ENCODE data around the gene HORMAD1. TPM values are rescaled to one million over a fixed set of nuclear protein-coding genes. Genes with fewer than 3 reads are reported as not detected.

The HORMAD1 gene
- total RNA-seq, 1 experiment from 2014 or later: not detected

DNA sequence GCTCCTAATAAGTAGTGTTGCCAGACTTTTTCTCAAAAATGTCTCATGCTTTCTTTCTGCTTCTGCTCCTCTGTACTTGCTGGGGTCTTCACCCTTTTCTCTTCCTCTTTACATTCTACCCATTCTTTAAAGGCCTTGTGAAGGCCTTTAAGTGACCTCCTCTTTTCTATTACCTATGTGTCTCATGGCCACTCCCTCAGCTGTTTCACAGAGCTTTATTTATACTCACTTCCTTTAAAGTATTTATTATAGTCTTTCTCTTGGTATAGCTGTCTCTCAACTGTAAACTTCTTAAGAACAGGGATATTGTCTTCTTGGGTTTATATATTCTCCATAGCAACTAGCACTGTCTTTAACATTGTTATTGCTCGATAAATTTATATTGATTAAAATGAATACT, 24.5 kb downstream of the HORMAD1 start:
- Mint-ChIP-seq H3K4me3 (ENCODE audit: unreplicated experiment) (peak overlapping the region; percentile 88), H3K36me3 (ENCODE audit: insufficient read depth, unreplicated experiment) (peaks cover 43% of the 10 kb centered on the region), H3K27me3 (ENCODE audit: insufficient read depth, unreplicated experiment) (no peaks in the 10 kb centered on the region), H3K27ac (ENCODE audit: low read depth, unreplicated experiment) (peak overlapping the region; percentile 95), H3K4me1 (ENCODE audit: insufficient read depth, unreplicated experiment) (peaks cover 25% of the 10 kb centered on the region), H3K9me3 (ENCODE audit: unreplicated experiment) (no peaks in the 10 kb centered on the region)
- TF ChIP-seq, protein P1, sequence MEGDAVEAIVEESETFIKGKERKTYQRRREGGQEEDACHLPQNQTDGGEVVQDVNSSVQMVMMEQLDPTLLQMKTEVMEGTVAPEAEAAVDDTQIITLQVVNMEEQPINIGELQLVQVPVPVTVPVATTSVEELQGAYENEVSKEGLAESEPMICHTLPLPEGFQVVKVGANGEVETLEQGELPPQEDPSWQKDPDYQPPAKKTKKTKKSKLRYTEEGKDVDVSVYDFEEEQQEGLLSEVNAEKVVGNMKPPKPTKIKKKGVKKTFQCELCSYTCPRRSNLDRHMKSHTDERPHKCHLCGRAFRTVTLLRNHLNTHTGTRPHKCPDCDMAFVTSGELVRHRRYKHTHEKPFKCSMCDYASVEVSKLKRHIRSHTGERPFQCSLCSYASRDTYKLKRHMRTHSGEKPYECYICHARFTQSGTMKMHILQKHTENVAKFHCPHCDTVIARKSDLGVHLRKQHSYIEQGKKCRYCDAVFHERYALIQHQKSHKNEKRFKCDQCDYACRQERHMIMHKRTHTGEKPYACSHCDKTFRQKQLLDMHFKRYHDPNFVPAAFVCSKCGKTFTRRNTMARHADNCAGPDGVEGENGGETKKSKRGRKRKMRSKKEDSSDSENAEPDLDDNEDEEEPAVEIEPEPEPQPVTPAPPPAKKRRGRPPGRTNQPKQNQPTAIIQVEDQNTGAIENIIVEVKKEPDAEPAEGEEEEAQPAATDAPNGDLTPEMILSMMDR (IDR thresholded peaks at IDR 0.05; ENCODE audit: unreplicated experiment): no peak
- DNase-seq (ENCODE audit: unreplicated experiment): peak; percentile 7
- intact Hi-C loops (cut with micrococcal nuclease): loop anchor here (2.0 to 5.0 kb wide), 5 partner anchors 67 to 461 kb away; partner anchors contain the start of genes ENSA, MCL1 and TNFAIP8L2
- BruUV-seq (replicated peaks): TSS peak; percentile 61
- ChIA-PET CTCF (interaction anchor here (0.6 to 2.7 kb wide), 5 partner anchors 10 to 135 kb away, joined by 4 to 12 read pairs (median 6); no protein-coding TSS in a partner anchor), POLR2A (interaction anchor here (0.6 to 3.8 kb wide), 31 partner anchors 9 to 332 kb away, joined by 3 to 56 read pairs (median 7); partner anchors contain the start of genes ENSA, FALEC, MCL1 and RPRD2)

DNA sequence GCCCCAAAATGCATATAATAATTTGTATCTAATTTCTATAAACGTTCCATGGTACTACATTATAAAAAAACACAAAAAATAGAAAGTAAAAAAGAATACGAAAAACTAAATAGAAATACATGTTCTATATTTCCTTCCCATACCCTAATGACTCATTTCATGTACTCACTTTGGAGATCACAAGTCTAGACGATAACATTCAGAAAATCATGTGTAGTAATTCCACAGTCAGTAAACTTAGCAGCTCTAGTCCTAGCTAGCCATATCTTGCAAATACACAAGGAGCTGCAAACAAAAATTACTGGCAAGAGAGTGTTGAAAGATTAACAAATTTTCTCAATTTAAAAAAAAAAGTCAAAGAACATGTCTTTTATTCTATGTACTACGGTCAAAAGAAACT, 25.1 kb downstream of the HORMAD1 start:
- Mint-ChIP-seq H3K27me3 (ENCODE audit: insufficient read depth, unreplicated experiment) (no peaks in the 10 kb centered on the region), H3K36me3 (ENCODE audit: insufficient read depth, unreplicated experiment) (peaks cover 48% of the 10 kb centered on the region), H3K4me1 (ENCODE audit: insufficient read depth, unreplicated experiment) (peaks cover 28% of the 10 kb centered on the region), H3K9me3 (ENCODE audit: unreplicated experiment) (no peaks in the 10 kb centered on the region), H3K4me3 (ENCODE audit: unreplicated experiment) (peak overlapping the region; percentile 88), H3K27ac (ENCODE audit: low read depth, unreplicated experiment) (no peak overlapping the region)
- CTCF ChIA-PET: interaction anchor here (0.6 to 2.7 kb wide), 3 partner anchors 10 to 135 kb away, joined by 4 to 11 read pairs (median 4); no protein-coding TSS in a partner anchor
- POLR2A ChIA-PET: interaction anchor here (1.0 to 3.8 kb wide), 14 partner anchors 8 to 230 kb away, joined by 3 to 56 read pairs (median 8); partner anchors contain the start of genes ENSA, FALEC, MCL1 and SETDB1
- TF ChIP-seq, protein P1 (IDR thresholded peaks at IDR 0.05; ENCODE audit: unreplicated experiment): no peak
- BruUV-seq (replicated peaks): no TSS peak
- DNase-seq (ENCODE audit: unreplicated experiment): peak; percentile 12
- intact Hi-C loops (cut with micrococcal nuclease): loop anchor here (5.0 kb wide), 2 partner anchors 118 to 462 kb away; partner anchors contain the start of genes MCL1 and TNFAIP8L2

DNA sequence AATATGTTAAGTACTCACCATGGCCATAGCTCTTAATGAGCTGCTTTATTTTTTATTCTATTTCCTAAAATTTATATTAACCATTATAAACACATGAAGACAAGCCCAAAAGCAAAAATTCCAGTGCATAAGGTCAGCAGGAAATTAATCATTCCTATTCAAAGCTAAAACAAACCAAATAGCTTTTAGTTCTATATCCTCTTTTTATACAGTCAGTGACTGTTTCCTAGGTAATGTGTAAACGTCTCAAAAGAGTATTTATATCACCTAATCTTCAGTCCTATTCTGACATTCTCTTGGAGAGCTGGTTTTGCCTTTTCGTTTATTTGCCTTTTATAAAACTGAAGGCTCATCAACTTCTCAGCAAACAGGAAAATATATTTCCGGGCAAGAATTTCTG, 28.0 kb downstream of the HORMAD1 start:
- ChIA-PET POLR2A (interaction anchor here (0.6 to 2.0 kb wide), 8 partner anchors 18 to 328 kb away, joined by 3 to 13 read pairs (median 4); partner anchors contain the start of gene ENSA), CTCF (interaction anchor here (0.6 to 1.0 kb wide), 5 partner anchors 10 to 132 kb away, joined by 3 to 6 read pairs (median 4); no protein-coding TSS in a partner anchor)
- TF ChIP-seq, protein P1 (IDR thresholded peaks at IDR 0.05; ENCODE audit: unreplicated experiment): no peak
- BruUV-seq (replicated peaks): no TSS peak
- Mint-ChIP-seq H3K27ac (ENCODE audit: low read depth, unreplicated experiment) (no peak overlapping the region), H3K27me3 (ENCODE audit: insufficient read depth, unreplicated experiment) (no peaks in the 10 kb centered on the region), H3K9me3 (ENCODE audit: unreplicated experiment) (no peaks in the 10 kb centered on the region), H3K36me3 (ENCODE audit: insufficient read depth, unreplicated experiment) (peaks cover 72% of the 10 kb centered on the region), H3K4me3 (ENCODE audit: unreplicated experiment) (no peak overlapping the region), H3K4me1 (ENCODE audit: insufficient read depth, unreplicated experiment) (peaks cover 28% of the 10 kb centered on the region)
- intact Hi-C loops (cut with micrococcal nuclease): no loop called here
- DNase-seq (ENCODE audit: unreplicated experiment): no peak

DNA sequence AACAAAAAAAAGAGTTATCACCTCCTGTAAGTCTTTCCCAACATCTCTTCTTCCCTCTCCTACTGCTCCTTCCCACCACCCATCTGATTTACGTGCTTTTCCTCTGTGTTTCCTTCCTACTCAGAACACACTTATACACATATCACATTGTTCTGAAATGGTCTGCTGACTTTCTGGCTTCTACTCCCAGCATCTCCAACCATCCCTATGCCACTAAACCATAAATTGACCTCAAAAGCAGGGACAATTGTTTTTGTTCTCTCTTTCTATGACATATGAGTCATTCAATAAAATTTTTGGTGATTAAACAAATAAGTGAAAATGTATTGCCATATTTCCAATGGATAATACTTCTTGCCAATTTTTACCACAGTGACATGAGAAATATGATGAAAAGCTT, 31.9 kb downstream of the HORMAD1 start:
- CTCF ChIA-PET: interaction anchor here (1.7 kb wide), 1 partner anchor 128 kb away, joined by 4 read pairs; no protein-coding TSS in a partner anchor
- no TSS peak for BruUV-seq (replicated peaks)
- TF ChIP-seq, protein P1 (IDR thresholded peaks at IDR 0.05; ENCODE audit: unreplicated experiment): no peak
- Mint-ChIP-seq H3K36me3 (ENCODE audit: insufficient read depth, unreplicated experiment) (peaks cover 80% of the 10 kb centered on the region), H3K27ac (ENCODE audit: low read depth, unreplicated experiment) (no peak overlapping the region), H3K4me3 (ENCODE audit: unreplicated experiment) (no peak overlapping the region), H3K4me1 (ENCODE audit: insufficient read depth, unreplicated experiment) (peaks cover 6% of the 10 kb centered on the region), H3K27me3 (ENCODE audit: insufficient read depth, unreplicated experiment) (no peaks in the 10 kb centered on the region), H3K9me3 (ENCODE audit: unreplicated experiment) (no peaks in the 10 kb centered on the region)
- no peak for DNase-seq (ENCODE audit: unreplicated experiment)
- POLR2A ChIA-PET: interaction anchor here (0.7 to 1.0 kb wide), 2 partner anchors 114 to 207 kb away, joined by 3 read pairs; no protein-coding TSS in a partner anchor
- intact Hi-C loops (cut with micrococcal nuclease): no loop called here
